HCT116 (cell line): ENCODE data around the gene AXIN1.

Experiments
- ATF3 ChIP-seq: IDR thresholded peaks from 2 replicates; pipeline ENCODE4 v1.6.1; 2012
- CBX3 ChIP-seq: IDR thresholded peaks from 2 replicates; pipeline ENCODE4 v1.6.1; 2012; ENCODE audit warnings: low read depth
- EZH2 ChIP-seq: fragments of 200-600 bp; sonication (generic); IDR thresholded peaks from 2 replicates; pipeline ENCODE4 v1.6.1; 2017; ENCODE audit warnings: antibody characterized with exemption, mixed run types
- EZH2phosphoT487 ChIP-seq: fragments of 200-600 bp; IDR thresholded peaks from 2 replicates; pipeline ENCODE4 v1.6.1; 2018; ENCODE audit warnings: antibody characterized with exemption, borderline replicate concordance
- JUND ChIP-seq: IDR thresholded peaks from 2 replicates; pipeline ENCODE4 v1.6.1; 2012
- POLR2A ChIP-seq: IDR thresholded peaks from 2 replicates; pipeline ENCODE4 v1.7.0; 2011; ENCODE audit warnings: borderline replicate concordance; ENCODE audit not compliant: insufficient read depth, insufficient read length; ENCODE audit errors: extremely low read depth
- POLR2AphosphoS5 ChIP-seq: IDR thresholded peaks from 2 replicates; pipeline ENCODE4 v1.6.1; 2011; ENCODE audit warnings: mild to moderate bottlenecking, low read depth, low read length, moderate library complexity
- RAD21 ChIP-seq: IDR thresholded peaks from 2 replicates; pipeline ENCODE4 v1.6.1; 2012; ENCODE audit warnings: low read depth, mild to moderate bottlenecking
- SP1 ChIP-seq: IDR thresholded peaks from 2 replicates; pipeline ENCODE4 v1.6.1; 2012; ENCODE audit warnings: low read depth
- ZFX ChIP-seq: fragments of 450-650 bp; IDR thresholded peaks from 2 replicates; pipeline ENCODE4 v1.6.1; 2017
- TF ChIP-seq, protein P1 (sequence below), 3 experiments: fragments of 200-600 bp in 1 of 3; sonication (generic) in 1 of 3; IDR thresholded peaks in 2 of 3; conservative IDR thresholded peaks in 1 of 3; 2 replicates each; pipeline ENCODE4 v1.5.1; 2012 to 2017; ENCODE audit warnings: low read depth in 2 of 3, low read length in 2 of 3, antibody characterized with exemption in 1 of 3, borderline replicate concordance in 1 of 3, control low read depth in 1 of 3, mild to moderate bottlenecking in 1 of 3, mixed read lengths in 1 of 3, mixed run types in 1 of 3, moderate library complexity in 1 of 3; ENCODE audit not compliant: insufficient read depth in 1 of 3
- TF ChIP-seq, protein P2 (sequence below): IDR thresholded peaks from 2 replicates; pipeline ENCODE4 v1.6.1; 2012; ENCODE audit warnings: low read depth

- no peak for TF ChIP-seq EZH2phosphoT487
- TF ChIP-seq ATF3, result no peak
- TF ChIP-seq, protein P1, sequence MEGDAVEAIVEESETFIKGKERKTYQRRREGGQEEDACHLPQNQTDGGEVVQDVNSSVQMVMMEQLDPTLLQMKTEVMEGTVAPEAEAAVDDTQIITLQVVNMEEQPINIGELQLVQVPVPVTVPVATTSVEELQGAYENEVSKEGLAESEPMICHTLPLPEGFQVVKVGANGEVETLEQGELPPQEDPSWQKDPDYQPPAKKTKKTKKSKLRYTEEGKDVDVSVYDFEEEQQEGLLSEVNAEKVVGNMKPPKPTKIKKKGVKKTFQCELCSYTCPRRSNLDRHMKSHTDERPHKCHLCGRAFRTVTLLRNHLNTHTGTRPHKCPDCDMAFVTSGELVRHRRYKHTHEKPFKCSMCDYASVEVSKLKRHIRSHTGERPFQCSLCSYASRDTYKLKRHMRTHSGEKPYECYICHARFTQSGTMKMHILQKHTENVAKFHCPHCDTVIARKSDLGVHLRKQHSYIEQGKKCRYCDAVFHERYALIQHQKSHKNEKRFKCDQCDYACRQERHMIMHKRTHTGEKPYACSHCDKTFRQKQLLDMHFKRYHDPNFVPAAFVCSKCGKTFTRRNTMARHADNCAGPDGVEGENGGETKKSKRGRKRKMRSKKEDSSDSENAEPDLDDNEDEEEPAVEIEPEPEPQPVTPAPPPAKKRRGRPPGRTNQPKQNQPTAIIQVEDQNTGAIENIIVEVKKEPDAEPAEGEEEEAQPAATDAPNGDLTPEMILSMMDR (IDR thresholded peaks at IDR 0.05 in 2 of 3, conservative IDR thresholded peaks at IDR 0.05 in 1 of 3; ENCODE audit: borderline replicate concordance in 1 of 3, insufficient read depth in 1 of 3, low read depth in 2 of 3, low read length in 2 of 3), result no peak
- no peak for TF ChIP-seq POLR2A
- no peak for TF ChIP-seq EZH2
- no peak for TF ChIP-seq CBX3
- TF ChIP-seq, protein P2, sequence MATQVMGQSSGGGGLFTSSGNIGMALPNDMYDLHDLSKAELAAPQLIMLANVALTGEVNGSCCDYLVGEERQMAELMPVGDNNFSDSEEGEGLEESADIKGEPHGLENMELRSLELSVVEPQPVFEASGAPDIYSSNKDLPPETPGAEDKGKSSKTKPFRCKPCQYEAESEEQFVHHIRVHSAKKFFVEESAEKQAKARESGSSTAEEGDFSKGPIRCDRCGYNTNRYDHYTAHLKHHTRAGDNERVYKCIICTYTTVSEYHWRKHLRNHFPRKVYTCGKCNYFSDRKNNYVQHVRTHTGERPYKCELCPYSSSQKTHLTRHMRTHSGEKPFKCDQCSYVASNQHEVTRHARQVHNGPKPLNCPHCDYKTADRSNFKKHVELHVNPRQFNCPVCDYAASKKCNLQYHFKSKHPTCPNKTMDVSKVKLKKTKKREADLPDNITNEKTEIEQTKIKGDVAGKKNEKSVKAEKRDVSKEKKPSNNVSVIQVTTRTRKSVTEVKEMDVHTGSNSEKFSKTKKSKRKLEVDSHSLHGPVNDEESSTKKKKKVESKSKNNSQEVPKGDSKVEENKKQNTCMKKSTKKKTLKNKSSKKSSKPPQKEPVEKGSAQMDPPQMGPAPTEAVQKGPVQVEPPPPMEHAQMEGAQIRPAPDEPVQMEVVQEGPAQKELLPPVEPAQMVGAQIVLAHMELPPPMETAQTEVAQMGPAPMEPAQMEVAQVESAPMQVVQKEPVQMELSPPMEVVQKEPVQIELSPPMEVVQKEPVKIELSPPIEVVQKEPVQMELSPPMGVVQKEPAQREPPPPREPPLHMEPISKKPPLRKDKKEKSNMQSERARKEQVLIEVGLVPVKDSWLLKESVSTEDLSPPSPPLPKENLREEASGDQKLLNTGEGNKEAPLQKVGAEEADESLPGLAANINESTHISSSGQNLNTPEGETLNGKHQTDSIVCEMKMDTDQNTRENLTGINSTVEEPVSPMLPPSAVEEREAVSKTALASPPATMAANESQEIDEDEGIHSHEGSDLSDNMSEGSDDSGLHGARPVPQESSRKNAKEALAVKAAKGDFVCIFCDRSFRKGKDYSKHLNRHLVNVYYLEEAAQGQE, result no peak
- no peak for TF ChIP-seq POLR2AphosphoS5
- TF ChIP-seq SP1, result no peak
- TF ChIP-seq JUND, result no peak
- TF ChIP-seq ZFX, result no peak
- TF ChIP-seq RAD21, result no peak
These were observed 63.0 kb downstream of the AXIN1 start for GRCh38 chr16:289395-289997.
